NCI-H2029 (cell line): ENCODE results near the gene ZDHHC3.
A peak's percentile ranks its signal among the peaks of the same experiment; 100 is the strongest.
"Not testable (repeated sequence)": the region's sequence is repeated elsewhere in the genome, so short reads cannot be mapped to it uniquely, and the experiment has no call there.

Experiments used
- DNase-seq: peaks from one replicate; lab custom pipeline; 2025; lab: John Stamatoyannopoulos, UW

The ZDHHC3 gene

DNA sequence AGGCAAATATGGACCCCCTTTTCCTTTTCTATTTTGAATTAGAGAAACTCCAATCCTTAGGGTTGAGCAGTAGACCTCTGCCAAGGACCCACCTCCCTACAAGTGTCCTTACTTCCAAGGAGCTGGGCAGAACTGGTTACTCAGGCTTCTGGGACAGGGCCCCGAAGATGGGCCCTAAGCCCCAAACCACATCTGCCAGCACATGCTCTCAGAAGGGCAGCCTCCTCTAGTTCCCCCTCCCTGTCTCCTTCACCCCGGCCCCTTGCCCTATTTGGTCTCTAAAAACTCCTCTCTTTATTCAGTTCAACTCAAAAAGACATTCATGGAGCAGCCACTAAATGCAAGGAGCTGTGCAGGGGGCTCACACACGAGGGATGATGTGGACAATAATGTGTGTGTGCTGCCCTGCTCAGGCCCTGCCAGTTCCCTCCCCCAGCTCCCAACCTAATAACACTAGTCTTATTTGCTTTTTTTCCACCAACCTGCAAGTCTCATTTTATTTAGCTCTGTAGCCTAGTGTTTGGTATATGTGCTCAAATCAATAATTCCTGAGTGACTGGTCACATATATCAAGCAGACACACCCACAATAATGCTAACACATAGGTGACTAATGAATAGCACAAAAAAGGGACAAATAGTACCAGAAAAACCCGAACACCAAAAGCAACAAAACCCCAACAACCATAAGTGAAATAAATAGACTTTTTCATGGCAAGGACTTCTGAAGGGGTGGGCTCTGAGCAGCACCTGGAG is 12.2 kb downstream of the ZDHHC3 start:
- DNase-seq: no peak

GRCh38 chr3:44962621-44963393 is 13.2 kb downstream of the ZDHHC3 start:
- DNase-seq: peak; percentile 81

DNA sequence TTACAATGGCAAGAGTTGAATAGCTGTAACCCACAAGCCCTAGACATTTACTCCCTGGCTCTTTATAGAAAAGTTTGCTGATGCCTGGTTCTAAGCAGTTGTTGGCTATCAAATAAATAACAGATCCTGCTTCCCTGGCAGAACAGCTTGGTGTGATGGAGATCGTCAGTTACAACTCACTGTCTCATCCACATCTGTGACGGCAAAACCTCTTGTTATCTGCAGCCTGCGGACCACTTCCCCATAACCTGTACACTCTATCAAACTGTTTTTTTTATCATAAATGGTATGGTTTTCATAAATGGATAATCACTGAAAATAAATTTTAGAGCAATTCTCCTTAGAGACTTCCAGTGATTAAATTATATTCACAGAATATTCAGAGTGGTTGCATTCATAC is 14.1 kb downstream of the ZDHHC3 start:
- no peak for DNase-seq

DNA sequence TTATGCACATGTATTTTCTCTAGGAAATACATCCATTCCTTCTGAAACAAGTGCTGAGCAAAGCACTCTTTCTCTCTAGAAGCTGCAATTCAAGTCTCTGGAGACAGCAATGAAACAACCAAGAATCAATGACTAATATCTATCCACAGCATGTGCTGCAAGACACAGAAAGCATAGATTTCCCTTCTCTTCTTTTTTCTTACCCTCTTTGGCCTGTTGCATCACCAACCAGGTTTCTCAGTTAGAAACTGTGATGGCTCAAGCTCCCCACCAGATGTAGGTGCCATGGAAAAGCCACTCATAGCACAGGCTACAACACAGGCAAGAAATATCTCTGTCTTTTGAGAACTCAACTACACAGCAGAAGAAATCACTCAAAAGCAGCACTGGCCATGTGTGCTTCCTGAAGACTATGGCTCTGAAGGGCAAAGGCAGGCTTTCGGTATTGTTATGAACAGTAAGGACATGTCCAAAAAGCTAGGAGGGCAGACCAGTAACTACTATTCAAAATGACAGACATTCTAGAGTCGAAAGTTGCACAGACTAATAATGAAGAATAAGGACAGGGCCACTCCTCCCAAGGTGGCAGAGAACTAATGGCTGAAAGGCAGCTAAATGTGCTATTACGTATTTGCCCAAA is 15.5 kb downstream of the ZDHHC3 start:
- no peak for DNase-seq

GRCh38 chr3:44958386-44958785 is 17.6 kb downstream of the ZDHHC3 start:
- DNase-seq: no peak

GRCh38 chr3:44957986-44958385 is 18.0 kb downstream of the ZDHHC3 start:
- DNase-seq: no peak

DNA sequence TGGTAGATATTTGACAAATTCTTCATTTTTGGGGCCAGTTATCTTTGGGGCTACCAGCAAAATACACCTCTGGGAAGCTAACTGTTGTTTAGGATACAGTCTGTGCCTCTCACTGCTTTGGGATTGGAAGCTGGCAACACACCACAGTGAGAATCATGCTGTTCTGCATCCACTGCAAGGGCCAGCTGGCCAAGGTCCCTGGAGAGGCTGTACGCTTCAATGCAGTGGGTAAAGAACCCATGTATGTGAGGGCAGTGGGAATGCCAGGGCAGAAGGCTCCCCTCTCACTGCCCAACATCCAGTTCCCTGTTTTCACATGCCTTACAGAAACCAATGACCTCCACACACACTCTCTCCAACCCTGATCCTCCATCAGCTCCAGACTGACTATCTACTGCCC is 20.1 kb downstream of the ZDHHC3 start:
- no peak for DNase-seq

DNA sequence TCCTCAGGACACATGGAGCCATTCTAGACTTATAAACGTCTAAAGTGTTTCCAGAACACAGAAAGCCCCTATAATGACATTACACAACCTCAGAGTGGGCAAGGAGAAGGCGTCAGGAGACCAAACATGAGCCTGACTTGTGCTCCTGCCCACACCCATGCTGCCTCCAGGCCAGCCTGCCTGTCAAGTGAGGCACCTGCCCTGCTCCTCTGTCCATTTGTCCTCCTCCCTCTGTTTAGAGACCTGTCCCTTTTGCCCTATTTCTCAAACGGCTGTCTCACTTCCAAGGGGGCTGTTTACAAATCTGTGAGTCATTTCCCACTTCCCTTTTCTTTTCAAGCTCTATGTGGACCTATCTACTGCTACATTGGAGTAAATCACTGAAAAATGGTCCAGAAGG is 21.0 kb downstream of the ZDHHC3 start:
- DNase-seq: no peak

- DNase-seq: no peak
Observed at GRCh38 chr3:44954304-44954703, 21.7 kb downstream of the ZDHHC3 start.

- no peak for DNase-seq
Observed at GRCh38 chr3:44952689-44953088, 23.3 kb downstream of the ZDHHC3 start.

DNA sequence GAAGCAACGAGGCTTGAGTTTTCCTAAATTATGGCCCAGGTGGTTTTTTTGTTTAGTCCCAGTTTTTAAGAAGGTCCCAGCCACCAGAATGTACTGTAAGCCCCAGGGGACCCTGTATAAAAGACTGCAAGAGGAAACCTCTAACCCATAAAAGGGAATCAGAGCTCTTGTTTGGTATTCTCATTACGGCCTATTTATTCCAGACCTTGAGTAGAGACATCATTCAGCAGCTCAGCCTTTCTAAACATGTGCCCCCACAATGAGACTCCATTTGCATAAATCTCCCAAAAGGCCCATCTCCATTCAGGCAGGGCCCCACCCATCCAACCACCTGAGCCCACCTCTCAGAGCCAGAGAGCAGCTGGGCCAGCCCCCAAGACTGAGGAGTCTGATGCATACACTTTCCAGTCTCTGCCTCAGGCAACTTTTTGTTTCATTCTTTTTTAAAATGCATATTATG is 25.7 kb downstream of the ZDHHC3 start:
- no peak for DNase-seq

GRCh38 chr3:44949770-44950169 is 26.2 kb downstream of the ZDHHC3 start:
- not testable (repeated sequence) for DNase-seq

DNA sequence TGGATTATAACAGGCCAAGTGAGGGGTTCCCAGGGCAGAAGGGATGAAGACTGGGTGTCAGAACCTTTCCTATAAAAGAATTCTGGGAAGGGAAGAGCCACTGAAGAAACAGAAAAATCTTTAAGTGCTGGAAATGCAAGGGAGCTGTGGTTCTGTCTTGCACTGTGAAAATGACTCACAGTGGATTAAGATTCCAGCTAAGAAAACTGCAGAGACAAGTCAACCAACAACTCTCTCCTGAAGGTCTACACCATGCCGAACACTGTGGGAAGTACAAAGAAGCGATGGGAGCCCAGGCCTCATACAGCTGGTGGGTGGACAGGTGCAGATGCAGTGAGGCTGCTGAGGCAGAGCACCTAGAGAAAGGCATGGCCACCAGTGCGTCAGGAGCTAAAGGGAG is 27.7 kb downstream of the ZDHHC3 start:
- DNase-seq: no peak

- DNase-seq: no peak
Observed at GRCh38 chr3:44942202-44942921, 33.6 kb downstream of the ZDHHC3 start.

GRCh38 chr3:44939581-44940036 is 36.4 kb downstream of the ZDHHC3 start:
- peak; percentile 72 for DNase-seq

DNA sequence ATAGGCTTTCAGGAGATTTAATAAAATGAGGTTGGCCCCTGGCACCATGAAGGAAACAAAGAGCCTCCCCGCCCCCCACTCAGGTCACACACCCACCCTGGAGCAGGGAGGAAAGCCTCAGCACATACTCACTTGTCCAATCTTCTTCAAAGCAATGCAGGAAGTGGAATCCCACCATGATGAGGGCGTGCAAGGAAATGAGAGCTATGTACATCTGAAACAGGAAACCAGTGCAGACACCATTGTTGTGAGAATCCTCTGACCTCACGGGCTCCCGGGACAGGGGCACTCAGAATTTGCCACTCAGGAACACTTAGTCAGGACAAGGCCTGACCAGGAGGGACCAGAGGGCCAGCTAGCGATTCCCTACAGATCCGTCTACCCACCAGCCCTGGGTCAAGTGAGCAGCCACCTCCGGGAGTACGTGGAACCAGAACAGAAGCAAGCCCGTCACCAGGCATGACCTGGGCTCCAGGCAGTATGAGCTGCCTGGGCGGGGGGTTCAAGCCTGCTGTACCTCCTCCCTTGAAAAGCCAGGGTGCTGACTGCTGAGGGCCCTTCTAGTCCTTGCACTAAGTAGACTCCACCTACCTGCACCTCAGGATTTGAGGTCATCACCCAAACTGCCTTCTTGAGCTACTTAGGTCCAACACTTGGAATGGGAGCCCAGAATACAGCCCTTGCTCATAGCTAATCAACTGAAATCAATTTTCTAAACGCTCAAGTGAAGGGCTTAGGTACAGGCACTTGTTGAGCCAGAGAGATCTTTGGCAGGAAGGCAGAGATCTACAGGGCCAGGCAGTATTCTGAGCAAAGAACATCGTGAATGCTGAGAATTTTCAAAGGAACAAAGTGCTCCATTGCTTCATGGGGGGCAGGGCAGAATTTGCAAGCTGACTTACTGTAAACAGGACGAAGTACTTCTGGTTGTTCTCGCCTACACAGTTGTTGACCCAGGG is 42.7 kb downstream of the ZDHHC3 start:
- no peak for DNase-seq

- DNase-seq: no peak
Observed at GRCh38 chr3:44932271-44932670, 43.7 kb downstream of the ZDHHC3 start.

DNA sequence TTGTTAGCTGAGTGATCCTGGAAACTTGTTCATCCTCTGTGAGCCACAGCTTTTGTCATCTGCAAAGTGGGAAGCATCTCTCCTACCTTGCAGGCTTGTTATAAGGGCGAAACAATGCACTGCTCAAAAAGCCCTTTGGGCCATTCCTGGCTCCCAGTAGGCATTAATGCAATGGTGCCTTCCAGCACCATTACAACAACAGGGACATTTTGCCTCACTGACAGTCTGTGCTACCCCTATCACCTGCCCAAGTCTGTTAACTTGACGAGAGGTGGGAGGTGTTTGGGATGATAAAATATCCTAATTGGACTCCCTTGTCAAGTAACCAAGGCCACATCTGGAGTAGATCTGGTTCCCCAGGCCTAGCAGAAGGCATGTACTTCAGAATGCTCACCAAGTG is 44.2 kb downstream of the ZDHHC3 start:
- DNase-seq: no peak

DNA sequence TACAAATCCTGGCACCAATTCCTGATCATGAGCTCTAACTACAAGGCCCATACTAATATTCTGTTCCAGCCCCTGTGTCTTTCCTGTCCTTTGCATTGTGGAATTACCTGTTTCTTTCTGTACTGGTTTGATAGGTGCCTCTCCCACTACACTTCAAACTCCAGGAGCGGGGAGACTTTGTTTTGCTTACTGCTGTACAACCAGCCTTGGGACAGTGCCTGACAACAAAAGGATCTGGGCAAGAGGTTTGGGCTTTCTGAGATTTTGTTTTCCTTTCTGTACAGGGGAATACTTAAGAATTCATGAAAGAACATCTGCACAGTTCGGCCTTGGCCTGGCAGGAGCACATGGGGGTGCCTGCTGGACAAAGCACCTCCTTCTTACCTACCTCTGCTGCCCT is 45.1 kb downstream of the ZDHHC3 start:
- no peak for DNase-seq

GRCh38 chr3:44929782-44930181 is 46.2 kb downstream of the ZDHHC3 start:
- DNase-seq: no peak

- no peak for DNase-seq
Observed at GRCh38 chr3:44927371-44927770, 48.6 kb downstream of the ZDHHC3 start.
